ENCODE data around the gene FILIP1. TPM values are rescaled to one million over a fixed set of nuclear protein-coding genes. Genes with fewer than 3 reads are reported as not detected.

Gene FILIP1
- polyA plus RNA-seq, 1 of the 3 experiments (the other 2 are of a cell fraction) = 0.03 TPM

DNA sequence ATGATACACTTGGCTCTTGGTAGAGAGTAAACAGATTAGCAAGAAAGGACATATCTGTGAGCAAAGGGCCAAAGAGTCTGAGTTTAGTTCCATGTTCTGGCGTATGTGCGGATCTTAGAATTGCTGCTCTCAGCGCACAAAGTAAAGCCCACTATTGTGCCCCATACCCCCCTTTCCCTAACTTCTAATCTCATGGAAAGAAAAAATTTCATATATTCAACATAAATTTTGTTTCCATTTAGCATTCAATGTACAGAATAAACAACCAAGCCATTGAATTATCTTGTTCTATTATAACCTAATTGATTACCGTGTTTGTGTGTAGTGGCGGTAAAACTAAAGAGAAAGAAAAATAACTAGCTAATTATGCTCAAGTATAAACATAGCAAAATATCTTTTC is 30.5 kb downstream of the FILIP1 start:
- ChIA-PET CTCF (interaction anchor here (0.8 to 1.1 kb wide), 2 partner anchors 60 to 63 kb away, joined by 3 to 4 read pairs; no protein-coding TSS in a partner anchor), POLR2A (no interaction called here)
- Histone ChIP-seq H3K9ac (no peak overlapping the region), H3K4me3 (ENCODE audit: low read depth in 2 of 2, low read length in 1 of 2) (no peak overlapping the region), H3K4me1 (ENCODE audit: control insufficient read depth in 1 of 2, insufficient read depth in 2 of 2, low read depth in 1 of 2, low read length in 1 of 2) (no peaks in the 10 kb centered on the region; a peak in 2 of 4 replicates), H3K9me2 (no peaks in the 10 kb centered on the region), H2AFZ (ENCODE audit: low read depth) (no peak overlapping the region), H3F3A (replicated peaks; ENCODE audit: insufficient read depth) (no peaks in the 10 kb centered on the region), H3K79me2 (ENCODE audit: insufficient read depth) (no peaks in the 10 kb centered on the region), H3K4me2 (no peak overlapping the region), H3K27ac (ENCODE audit: low read depth in 2 of 2, low read length in 1 of 2) (no peak overlapping the region), H3K36me3 (replicated peaks in 1 of 2; ENCODE audit: control insufficient read depth in 1 of 2, insufficient read depth in 2 of 2, low read length in 1 of 2) (no peaks in the 10 kb centered on the region), H3K9me3 (no peaks in the 10 kb centered on the region), H3K27me3 (ENCODE audit: insufficient read depth) (no peaks in the 10 kb centered on the region), H4K20me1 (ENCODE audit: insufficient read depth) (no peaks in the 10 kb centered on the region)
- 97% methylated on average over 5 of the region's 5 CpGs for WGBS (ENCODE audit: low lambda C conversion rate)
- TF ChIP-seq, protein P1, sequence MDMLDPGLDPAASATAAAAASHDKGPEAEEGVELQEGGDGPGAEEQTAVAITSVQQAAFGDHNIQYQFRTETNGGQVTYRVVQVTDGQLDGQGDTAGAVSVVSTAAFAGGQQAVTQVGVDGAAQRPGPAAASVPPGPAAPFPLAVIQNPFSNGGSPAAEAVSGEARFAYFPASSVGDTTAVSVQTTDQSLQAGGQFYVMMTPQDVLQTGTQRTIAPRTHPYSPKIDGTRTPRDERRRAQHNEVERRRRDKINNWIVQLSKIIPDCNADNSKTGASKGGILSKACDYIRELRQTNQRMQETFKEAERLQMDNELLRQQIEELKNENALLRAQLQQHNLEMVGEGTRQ (IDR thresholded peaks at IDR 0.05; ENCODE audit: borderline replicate concordance, low read depth, low read length) = no peak
- no peak for TF ChIP-seq SMC3 (IDR thresholded peaks at IDR 0.05; ENCODE audit: low read depth, low read length)
- no peak for DNase-seq

DNA sequence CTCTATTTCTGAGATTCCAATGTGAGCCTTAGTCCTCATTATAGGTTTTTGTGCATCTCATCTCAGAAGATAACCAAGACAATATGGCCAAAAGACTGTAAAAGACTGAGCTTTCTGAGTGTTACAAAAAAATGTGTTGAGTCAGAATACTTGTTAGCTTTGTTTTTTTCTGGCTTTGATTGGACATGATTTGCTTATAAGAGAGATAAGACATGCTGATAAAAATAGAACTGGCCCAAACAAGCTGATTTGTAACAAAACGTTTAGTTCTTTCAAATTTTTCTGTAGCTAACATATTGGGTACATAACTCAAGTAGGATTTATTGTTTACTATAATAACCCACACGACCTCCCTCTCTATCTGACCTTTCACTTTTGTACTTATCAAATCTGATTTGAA is 32.9 kb downstream of the FILIP1 start:
- no peak for TF ChIP-seq ZBTB33 (IDR thresholded peaks at IDR 0.05; ENCODE audit: borderline replicate concordance, low read depth)
- TF ChIP-seq MXI1 (IDR thresholded peaks at IDR 0.05; ENCODE audit: low read depth, low read length) = no peak
- no peak for TF ChIP-seq RCOR1 (IDR thresholded peaks at IDR 0.05; ENCODE audit: low read length)
- TF ChIP-seq RXRA (IDR thresholded peaks at IDR 0.05; ENCODE audit: borderline replicate concordance, low read depth) = no peak
- TF ChIP-seq TEAD4 (IDR thresholded peaks at IDR 0.05; ENCODE audit: borderline replicate concordance, insufficient read depth) = no peak
- no peak for TF ChIP-seq PBX3 (IDR thresholded peaks at IDR 0.05)
- TF ChIP-seq ELF1 (IDR thresholded peaks at IDR 0.05) = no peak
- TF ChIP-seq RAD21 (IDR thresholded peaks at IDR 0.05; ENCODE audit: low read length) = no peak
- TF ChIP-seq, protein P2, sequence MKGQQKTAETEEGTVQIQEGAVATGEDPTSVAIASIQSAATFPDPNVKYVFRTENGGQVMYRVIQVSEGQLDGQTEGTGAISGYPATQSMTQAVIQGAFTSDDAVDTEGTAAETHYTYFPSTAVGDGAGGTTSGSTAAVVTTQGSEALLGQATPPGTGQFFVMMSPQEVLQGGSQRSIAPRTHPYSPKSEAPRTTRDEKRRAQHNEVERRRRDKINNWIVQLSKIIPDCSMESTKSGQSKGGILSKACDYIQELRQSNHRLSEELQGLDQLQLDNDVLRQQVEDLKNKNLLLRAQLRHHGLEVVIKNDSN (IDR thresholded peaks at IDR 0.05; ENCODE audit: borderline replicate concordance, low read depth) = no peak
- no peak for TF ChIP-seq SMC3 (IDR thresholded peaks at IDR 0.05; ENCODE audit: low read depth, low read length)
- 53% methylated on average over 2 of the region's 2 CpGs for WGBS (ENCODE audit: low lambda C conversion rate)
- CTCF ChIA-PET = interaction anchor here (1.4 kb wide), 1 partner anchor 9 kb away, joined by 3 read pairs; no protein-coding TSS in a partner anchor
- H3K9me3 ChIP-seq = no peaks in the 10 kb centered on the region
- no peak overlapping the region for H2AFZ ChIP-seq (ENCODE audit: low read depth)
- H3K9ac ChIP-seq = no peak overlapping the region
- no peaks in the 10 kb centered on the region for H3K79me2 ChIP-seq (ENCODE audit: insufficient read depth)
- no peaks in the 10 kb centered on the region for H3F3A ChIP-seq (replicated peaks; ENCODE audit: insufficient read depth)
- H3K4me2 ChIP-seq = no peak overlapping the region
- no peaks in the 10 kb centered on the region for H4K20me1 ChIP-seq (ENCODE audit: insufficient read depth)
- no peak overlapping the region for H3K4me3 ChIP-seq (ENCODE audit: low read depth in 2 of 2, low read length in 1 of 2)
- H3K4me1 ChIP-seq (ENCODE audit: control insufficient read depth in 1 of 2, insufficient read depth in 2 of 2, low read depth in 1 of 2, low read length in 1 of 2) = no peaks in the 10 kb centered on the region; a peak in 2 of 4 replicates
- no peak for DNase-seq
- no peaks in the 10 kb centered on the region for H3K36me3 ChIP-seq (replicated peaks in 1 of 2; ENCODE audit: control insufficient read depth in 1 of 2, insufficient read depth in 2 of 2, low read length in 1 of 2)
- H3K9me2 ChIP-seq = no peaks in the 10 kb centered on the region
- H3K27ac ChIP-seq (ENCODE audit: low read depth in 2 of 2, low read length in 1 of 2) = no peak overlapping the region
- POLR2A ChIA-PET = no interaction called here
- no peaks in the 10 kb centered on the region for H3K27me3 ChIP-seq (ENCODE audit: insufficient read depth)
